Fibroblast of skin of left biceps (primary cell): ENCODE results near the gene CDYL2.
A peak's percentile ranks its signal among the peaks of the same experiment; 100 is the strongest.
"Not testable (repeated sequence)": the region's sequence is repeated elsewhere in the genome, so short reads cannot be mapped to it uniquely, and the experiment has no call there.

Experiments used
- DNase-seq, 2 experiments: peaks; one replicate each; pipeline ENCODE4 v3.0.0-alpha.2; 2013; ENCODE audit warnings: low read depth in 2 of 2

Gene CDYL2

GRCh38 chr16:80744856-80745255, 59.5 kb downstream of the CDYL2 start:
- no peak for DNase-seq

GRCh38 chr16:80743772-80744171, 60.6 kb downstream of the CDYL2 start:
- no peak for DNase-seq

- no peak for DNase-seq
Observed at GRCh38 chr16:80743273-80743672, 61.1 kb downstream of the CDYL2 start.

- no peak for DNase-seq
Observed at GRCh38 chr16:80742331-80742730, 62.1 kb downstream of the CDYL2 start.

GRCh38 chr16:80741724-80742123, 62.7 kb downstream of the CDYL2 start:
- DNase-seq, result no peak

GRCh38 chr16:80739523-80739922, 64.9 kb downstream of the CDYL2 start:
- no peak for DNase-seq

GRCh38 chr16:80738521-80738920, 65.9 kb downstream of the CDYL2 start:
- DNase-seq, result no peak

GRCh38 chr16:80735846-80736245, 68.6 kb downstream of the CDYL2 start:
- DNase-seq, result no peak

- DNase-seq, result no peak
Observed at GRCh38 chr16:80733407-80733806, 71.0 kb downstream of the CDYL2 start.

GRCh38 chr16:80731915-80732314, 72.5 kb downstream of the CDYL2 start:
- DNase-seq, result no peak

GRCh38 chr16:80727066-80727763, 77.2 kb downstream of the CDYL2 start:
- DNase-seq, result not testable (repeated sequence)

- DNase-seq, result no peak
Observed at GRCh38 chr16:80725566-80726162, 78.7 kb downstream of the CDYL2 start.

- DNase-seq, result no peak
Observed at GRCh38 chr16:80723981-80724380, 80.4 kb downstream of the CDYL2 start.

- no peak for DNase-seq
Observed at GRCh38 chr16:80723091-80723490, 81.3 kb downstream of the CDYL2 start.

- DNase-seq, result peak in 1 of 2 experiments; percentile 3
Observed at GRCh38 chr16:80720804-80721371, 83.5 kb downstream of the CDYL2 start.

- no peak for DNase-seq
Observed at GRCh38 chr16:80719573-80719972, 84.8 kb downstream of the CDYL2 start.

- DNase-seq, result no peak
Observed at GRCh38 chr16:80718480-80719220, 85.7 kb downstream of the CDYL2 start.

- DNase-seq, result no peak
Observed at GRCh38 chr16:80717611-80718010, 86.8 kb downstream of the CDYL2 start.

GRCh38 chr16:80716564-80717139, 87.7 kb downstream of the CDYL2 start:
- DNase-seq, result no peak

GRCh38 chr16:80711406-80711805, 93.0 kb downstream of the CDYL2 start:
- no peak for DNase-seq

GRCh38 chr16:80710918-80711317, 93.5 kb downstream of the CDYL2 start:
- DNase-seq, result no peak

GRCh38 chr16:80708823-80709222, 95.6 kb downstream of the CDYL2 start:
- no peak for DNase-seq
